GM23338 (cell line): ENCODE measurements around the gene EHD2. TPM values are rescaled to one million over a fixed set of nuclear protein-coding genes. Genes with fewer than 3 reads are reported as not detected.

Experiments
- ATAC-seq: fragments of 200-7000 bp; cut with Tn5 transposase; 3 replicates; pipeline ENCODE4 v1.9.1; 2020
- DNase-seq: peaks from one replicate; pipeline ENCODE4 v3.0.0-alpha.2; 2015; ENCODE audit warnings: low spot score
- H2AFZ ChIP-seq: fragments of 200-600 bp; sonication (generic); 2 replicates; pipeline ENCODE4 v1.8.0; 2016; ENCODE audit warnings: antibody characterized with exemption, mild to moderate bottlenecking, moderate library complexity
- H3F3A ChIP-seq: fragments of 200-600 bp; sonication (generic); replicated peaks from 2 replicates; pipeline ENCODE4 v1.8.0; 2017; ENCODE audit warnings: antibody characterized with exemption, mixed run types, low read depth
- H3K27ac ChIP-seq: fragments of 200-600 bp; sonication (generic); 2 replicates; pipeline ENCODE4 v1.6.1; 2016; ENCODE audit warnings: low read depth
- H3K27me3 ChIP-seq: fragments of 200-600 bp; sonication (generic); 2 replicates; pipeline ENCODE4 v1.8.0; 2016; ENCODE audit warnings: mild to moderate bottlenecking, mixed run types, moderate library complexity; ENCODE audit not compliant: insufficient read depth
- H3K36me3 ChIP-seq: fragments of 200-600 bp; sonication (generic); 2 replicates; pipeline ENCODE4 v1.8.0; 2016; ENCODE audit warnings: mild to moderate bottlenecking; ENCODE audit not compliant: insufficient read depth
- H3K4me1 ChIP-seq: fragments of 200-600 bp; sonication (generic); 2 replicates; pipeline ENCODE4 v1.8.0; 2016; ENCODE audit warnings: mild to moderate bottlenecking, moderate library complexity; ENCODE audit not compliant: insufficient read depth
- H3K4me2 ChIP-seq: fragments of 200-600 bp; sonication (generic); 2 replicates; pipeline ENCODE4 v1.7.1; 2017; ENCODE audit warnings: mixed run types
- H3K4me3 ChIP-seq: fragments of 200-600 bp; sonication (generic); 2 replicates; pipeline ENCODE4 v1.6.1; 2016; ENCODE audit warnings: mixed run types
- H3K79me2 ChIP-seq: fragments of 200-600 bp; sonication (generic); replicated peaks from 2 replicates; pipeline ENCODE4 v1.8.0; 2017; ENCODE audit warnings: mild to moderate bottlenecking; ENCODE audit not compliant: insufficient read depth
- H3K9me2 ChIP-seq: fragments of 200-600 bp; sonication (generic); 2 replicates; pipeline ENCODE4 v1.8.0; 2017; ENCODE audit not compliant: insufficient read depth
- H4K20me1 ChIP-seq: fragments of 200-600 bp; sonication (generic); replicated peaks from 2 replicates; pipeline ENCODE4 v1.8.0; 2017; ENCODE audit warnings: mild to moderate bottlenecking; ENCODE audit not compliant: insufficient read depth
- H3K27ac Mint-ChIP-seq: 2 replicates; pipeline ENCODE4 v1.8.0; 2020; ENCODE audit warnings: inconsistent platforms, mild to moderate bottlenecking, moderate library complexity, mixed read lengths
- H3K27me3 Mint-ChIP-seq: 3 replicates; pipeline ENCODE4 v1.8.0; 2022; ENCODE audit warnings: low read depth, mild to moderate bottlenecking, moderate library complexity, mixed read lengths, inconsistent platforms; ENCODE audit not compliant: insufficient read depth, poor library complexity
- H3K36me3 Mint-ChIP-seq: 3 replicates; pipeline ENCODE4 v1.8.0; 2021; ENCODE audit warnings: low read depth, mild to moderate bottlenecking, inconsistent platforms, moderate library complexity, mixed read lengths
- H3K4me1 Mint-ChIP-seq: 3 replicates; pipeline ENCODE4 v1.8.0; 2020; ENCODE audit warnings: mild to moderate bottlenecking, inconsistent platforms, mixed read lengths
- H3K4me3 Mint-ChIP-seq: 3 replicates; pipeline ENCODE4 v1.8.0; 2021; ENCODE audit warnings: moderate library complexity, mild to moderate bottlenecking, inconsistent platforms, mixed read lengths
- H3K9me3 Mint-ChIP-seq: 3 replicates; pipeline ENCODE4 v1.8.0; 2020; ENCODE audit warnings: moderate library complexity, mild to moderate bottlenecking, inconsistent platforms, mixed read lengths
- CREB1 ChIP-seq: fragments of 250-450 bp; sonication (Bioruptor Pico); IDR thresholded peaks from 2 replicates; pipeline ENCODE4 v1.5.0; 2020; ENCODE audit warnings: low read depth, mild to moderate bottlenecking, moderate library complexity
- EZH2 ChIP-seq: fragments of 200-600 bp; sonication (generic); IDR thresholded peaks from one replicate; pipeline ENCODE4 v1.8.0; 2017; ENCODE audit warnings: antibody characterized with exemption, mild to moderate bottlenecking, low read depth; ENCODE audit not compliant: unreplicated experiment
- EZH2phosphoT487 ChIP-seq: fragments of 200-600 bp; sonication (generic); IDR thresholded peaks from one replicate; pipeline ENCODE4 v1.8.1; 2018; ENCODE audit warnings: antibody characterized with exemption; ENCODE audit not compliant: unreplicated experiment
- JUNB ChIP-seq: IDR thresholded peaks from one replicate; pipeline ENCODE4 v1.6.1; 2016; ENCODE audit warnings: antibody characterized with exemption; ENCODE audit not compliant: unreplicated experiment
- NANOG ChIP-seq: IDR thresholded peaks from 2 replicates; pipeline ENCODE4 v1.6.1; 2016; ENCODE audit warnings: antibody characterized with exemption, borderline replicate concordance
- POLR2AphosphoS5 ChIP-seq: IDR thresholded peaks from 2 replicates; pipeline ENCODE4 v1.6.1; 2016; ENCODE audit warnings: antibody characterized with exemption, low read depth
- REST ChIP-seq: IDR thresholded peaks from one replicate; pipeline ENCODE4 v1.6.1; 2018; ENCODE audit warnings: antibody characterized with exemption; ENCODE audit not compliant: unreplicated experiment
- STAT1 ChIP-seq: IDR thresholded peaks from one replicate; pipeline ENCODE4 v1.6.1; 2016; ENCODE audit warnings: antibody characterized with exemption; ENCODE audit not compliant: unreplicated experiment
- ZNF331 ChIP-seq: fragments of 250-450 bp; sonication (Bioruptor Pico); IDR thresholded peaks from 2 replicates; pipeline ENCODE4 v1.5.0; 2020; ENCODE audit warnings: low read depth, mild to moderate bottlenecking, moderate library complexity
- polyA plus RNA-seq: library from polyadenylated mRNA; unstranded; fragments of >200 nt; fragmentation: Nextera tagmentation; extraction: Ambion mirVana; gene quantifications from 2 replicates; pipeline ENCODE4 v1.2.1, GENCODE V29; 2016
- total RNA-seq: library from RNA; depleted of rRNA; stranded (reverse); fragments of >200 nt; shearing (Covaris generic); gene quantifications from 2 replicates; pipeline ENCODE4 v1.2.3, GENCODE V29; 2014
- TF ChIP-seq, protein P1 (sequence below), 2 experiments: fragments of 200-600 bp in 1 of 2; sonication (generic) in 1 of 2; conservative IDR thresholded peaks; 2 replicates each; pipeline versions ENCODE4 v1.5.1 to v1.6.1; 2016 to 2017; ENCODE audit warnings: antibody characterized with exemption in 2 of 2, low read depth in 2 of 2, mild to moderate bottlenecking in 2 of 2, moderate library complexity in 1 of 2
- TF ChIP-seq, protein P2 (sequence below): IDR thresholded peaks from 2 replicates; pipeline ENCODE4 v1.6.1; 2016; ENCODE audit warnings: antibody characterized with exemption

EHD2 gene
- total and polyA plus RNA-seq, 2 experiments from 2014 or later = 6.6 to 10.8 TPM

GRCh38 chr19:47766670-47767069, 53.4 kb downstream of the EHD2 start (continued):
- TF ChIP-seq REST (no peak), STAT1 (no peak), POLR2AphosphoS5 (no peak), NANOG (no peak), ZNF331 (no peak)
- TF ChIP-seq, protein P1, sequence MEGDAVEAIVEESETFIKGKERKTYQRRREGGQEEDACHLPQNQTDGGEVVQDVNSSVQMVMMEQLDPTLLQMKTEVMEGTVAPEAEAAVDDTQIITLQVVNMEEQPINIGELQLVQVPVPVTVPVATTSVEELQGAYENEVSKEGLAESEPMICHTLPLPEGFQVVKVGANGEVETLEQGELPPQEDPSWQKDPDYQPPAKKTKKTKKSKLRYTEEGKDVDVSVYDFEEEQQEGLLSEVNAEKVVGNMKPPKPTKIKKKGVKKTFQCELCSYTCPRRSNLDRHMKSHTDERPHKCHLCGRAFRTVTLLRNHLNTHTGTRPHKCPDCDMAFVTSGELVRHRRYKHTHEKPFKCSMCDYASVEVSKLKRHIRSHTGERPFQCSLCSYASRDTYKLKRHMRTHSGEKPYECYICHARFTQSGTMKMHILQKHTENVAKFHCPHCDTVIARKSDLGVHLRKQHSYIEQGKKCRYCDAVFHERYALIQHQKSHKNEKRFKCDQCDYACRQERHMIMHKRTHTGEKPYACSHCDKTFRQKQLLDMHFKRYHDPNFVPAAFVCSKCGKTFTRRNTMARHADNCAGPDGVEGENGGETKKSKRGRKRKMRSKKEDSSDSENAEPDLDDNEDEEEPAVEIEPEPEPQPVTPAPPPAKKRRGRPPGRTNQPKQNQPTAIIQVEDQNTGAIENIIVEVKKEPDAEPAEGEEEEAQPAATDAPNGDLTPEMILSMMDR (conservative IDR thresholded peaks at IDR 0.05; ENCODE audit: low read depth in 2 of 2) = no peak

- no peaks in the 10 kb centered on the region for H3K27me3 ChIP-seq
- no peaks in the 10 kb centered on the region; the same call in 1 of the 2 replicates for H3K4me1 ChIP-seq
- no peak overlapping the region for H3K4me2 ChIP-seq
- no peak for DNase-seq
- H3K9me3 Mint-ChIP-seq = peaks cover 3% of the 10 kb centered on the region; the same call in 1 of the 3 replicates
- no peak overlapping the region for H3K4me3 ChIP-seq
- peaks cover 15% of the 10 kb centered on the region for H3K27me3 Mint-ChIP-seq
- no peaks in the 10 kb centered on the region for H3K79me2 ChIP-seq
- H2AFZ ChIP-seq = no peak overlapping the region
- no peaks in the 10 kb centered on the region for H3F3A ChIP-seq
- no peaks in the 10 kb centered on the region for H3K36me3 Mint-ChIP-seq
- no peak overlapping the region for H3K4me3 Mint-ChIP-seq
- ATAC-seq = no peak
- no peak overlapping the region for H3K27ac Mint-ChIP-seq
- peaks cover 3% of the 10 kb centered on the region; the same call in 1 of the 2 replicates for H3K9me2 ChIP-seq
- no peak overlapping the region for H3K27ac ChIP-seq
- H4K20me1 ChIP-seq = no peaks in the 10 kb centered on the region
- H3K4me1 Mint-ChIP-seq = peaks cover 22% of the 10 kb centered on the region
- no peaks in the 10 kb centered on the region for H3K36me3 ChIP-seq
- no peak for TF ChIP-seq EZH2phosphoT487
- TF ChIP-seq ZNF331 = no peak
- TF ChIP-seq CREB1 (CRISPR knock-in tag) = no peak
- TF ChIP-seq, protein P2, sequence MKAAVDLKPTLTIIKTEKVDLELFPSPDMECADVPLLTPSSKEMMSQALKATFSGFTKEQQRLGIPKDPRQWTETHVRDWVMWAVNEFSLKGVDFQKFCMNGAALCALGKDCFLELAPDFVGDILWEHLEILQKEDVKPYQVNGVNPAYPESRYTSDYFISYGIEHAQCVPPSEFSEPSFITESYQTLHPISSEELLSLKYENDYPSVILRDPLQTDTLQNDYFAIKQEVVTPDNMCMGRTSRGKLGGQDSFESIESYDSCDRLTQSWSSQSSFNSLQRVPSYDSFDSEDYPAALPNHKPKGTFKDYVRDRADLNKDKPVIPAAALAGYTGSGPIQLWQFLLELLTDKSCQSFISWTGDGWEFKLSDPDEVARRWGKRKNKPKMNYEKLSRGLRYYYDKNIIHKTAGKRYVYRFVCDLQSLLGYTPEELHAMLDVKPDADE = no peak
- no peak for TF ChIP-seq STAT1
- TF ChIP-seq NANOG = no peak
- no peak for TF ChIP-seq JUNB
- TF ChIP-seq REST = no peak
- no peak for TF ChIP-seq EZH2
Observed at GRCh38 chr19:47767349-47767748, 54.1 kb downstream of the EHD2 start.
